Right lobe of liver (tissue), 6 donors: ENCODE measurements around the gene PCP4. TPM values are rescaled to one million over a fixed set of nuclear protein-coding genes. Genes with fewer than 3 reads are reported as not detected.

ENCODE experiments used
- ATAC-seq, 4 donors: fragments of 200-7000 bp; cut with Tn5 transposase; one replicate each; pipeline ENCODE4 v1.9.1; 2020; ENCODE audit warnings: mild to moderate bottlenecking in 4 of 4, moderate library complexity in 4 of 4
- DNase-seq, 3 donors: peaks; one replicate each; pipeline ENCODE4 v3.0.0-alpha.2; 2020
- H3K27ac ChIP-seq, 3 donors: fragments of 200-600 bp; one replicate each; pipeline ENCODE4 v1.8.0; 2022
- H3K27me3 ChIP-seq, 2 donors: fragments of 200-600 bp; one replicate each; pipeline ENCODE4 v1.8.0; 2022
- H3K36me3 ChIP-seq, 4 donors: fragments of 200-600 bp; sonication (generic) in 1 of 4; one replicate each; pipeline versions ENCODE4 v1.5.1 to v1.8.0; 2017 to 2022; ENCODE audit warnings: control low read depth in 1 of 4
- H3K4me1 ChIP-seq, 4 donors: fragments of 200-600 bp; sonication (generic) in 1 of 4; one replicate each; pipeline versions ENCODE4 v1.5.1 to v1.8.0; 2017 to 2022; ENCODE audit warnings: control low read depth in 1 of 4
- H3K4me3 ChIP-seq, 3 donors: fragments of 200-600 bp; one replicate each; pipeline ENCODE4 v1.8.0; 2022
- H3K9me3 ChIP-seq, 4 donors: fragments of 200-600 bp; sonication (generic) in 1 of 4; one replicate each; pipeline versions ENCODE4 v1.5.1 to v1.8.0; 2017 to 2022; ENCODE audit warnings: control low read depth in 1 of 4
- POLR2A ChIP-seq: fragments of 450-650 bp; IDR thresholded peaks from one replicate; pipeline ENCODE4 v1.6.1; 2017; ENCODE audit warnings: antibody characterized with exemption, mild to moderate bottlenecking
- WGBS: methylation state at CpG from one replicate; pipeline ENCODE4 v1.1.6; 2018; ENCODE audit warnings: low coverage, low lambda C conversion rate; ENCODE audit not compliant: insufficient coverage; ENCODE audit errors: missing lambda C conversion rate; 5-methylcytosine and 5-hydroxymethylcytosine counted together
- intact Hi-C, 2 donors: fragments of 100-400 bp; cut with DNase I; formaldehyde crosslinking; loops; one replicate each; pipeline versions ENCODE4 v1.11.2 to v1.14.1; 2022
- total RNA-seq, 6 experiments: library from RNA; depleted of rRNA in 2 of 6; stranded (reverse); fragments of >200 nt in 2 of 6; fragmentation: NEBNext Ultra II Directional in 3 of 6; extraction: Animal tissue kit (Norgen Biotek cat#: 25700) in 3 of 6; gene quantifications; one replicate each; pipeline versions ENCODE4 v1.1.0 to v1.2.4, GENCODE V29; 2016 to 2023
- TF ChIP-seq, protein P1 (sequence below), 4 donors: fragments of 200-600 bp in 3 of 4; fragments of 450-650 bp in 1 of 4; IDR thresholded peaks; one replicate each; pipeline versions ENCODE4 v1.5.1 to v1.8.0; 2016 to 2022; ENCODE audit warnings: antibody characterized with exemption in 4 of 4, mild to moderate bottlenecking in 2 of 4
- donor health status: DM: no; HTN: yes; CAD: no.
- donor health status: DM: no; HTN: no; CAD: no.
- donor health status: DM: no; HTN: no; CAD: no.
- donor health status: DM: no; HTN: yes; CAD: no.
- donor health status: DM: no; HTN: yes; CAD: no.

Gene PCP4
- total RNA-seq, 6 experiments from 2014 or later, result not detected

DNA sequence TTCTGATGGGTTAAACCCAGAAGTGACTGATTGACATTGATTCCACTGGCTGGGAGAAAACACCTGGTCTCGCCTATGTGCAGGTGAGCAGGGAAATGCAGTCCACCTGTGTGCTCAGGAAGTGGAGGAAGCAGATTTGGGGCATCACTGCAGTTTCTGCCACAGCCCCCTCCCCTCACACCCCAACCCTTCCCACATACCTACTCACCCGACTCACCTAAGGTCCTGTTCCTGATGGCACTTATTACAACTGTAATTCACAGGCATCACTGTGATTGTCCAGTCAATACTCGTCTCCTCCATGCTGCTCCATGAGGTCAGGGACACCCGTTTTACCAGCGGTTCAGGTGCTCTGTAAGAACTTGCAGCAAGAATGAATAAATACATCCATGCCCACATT, 68.5 kb downstream of the PCP4 start:
- H3K27me3 ChIP-seq, result no peaks in the 10 kb centered on the region
- H3K36me3 ChIP-seq, result no peaks in the 10 kb centered on the region
- H3K9me3 ChIP-seq, result no peaks in the 10 kb centered on the region
- ATAC-seq, result no peak
- H3K4me3 ChIP-seq, result no peak overlapping the region
- H3K4me1 ChIP-seq, result no peaks in the 10 kb centered on the region
- intact Hi-C loops, result no loop called here
- no peak for TF ChIP-seq POLR2A
- TF ChIP-seq, protein P1, sequence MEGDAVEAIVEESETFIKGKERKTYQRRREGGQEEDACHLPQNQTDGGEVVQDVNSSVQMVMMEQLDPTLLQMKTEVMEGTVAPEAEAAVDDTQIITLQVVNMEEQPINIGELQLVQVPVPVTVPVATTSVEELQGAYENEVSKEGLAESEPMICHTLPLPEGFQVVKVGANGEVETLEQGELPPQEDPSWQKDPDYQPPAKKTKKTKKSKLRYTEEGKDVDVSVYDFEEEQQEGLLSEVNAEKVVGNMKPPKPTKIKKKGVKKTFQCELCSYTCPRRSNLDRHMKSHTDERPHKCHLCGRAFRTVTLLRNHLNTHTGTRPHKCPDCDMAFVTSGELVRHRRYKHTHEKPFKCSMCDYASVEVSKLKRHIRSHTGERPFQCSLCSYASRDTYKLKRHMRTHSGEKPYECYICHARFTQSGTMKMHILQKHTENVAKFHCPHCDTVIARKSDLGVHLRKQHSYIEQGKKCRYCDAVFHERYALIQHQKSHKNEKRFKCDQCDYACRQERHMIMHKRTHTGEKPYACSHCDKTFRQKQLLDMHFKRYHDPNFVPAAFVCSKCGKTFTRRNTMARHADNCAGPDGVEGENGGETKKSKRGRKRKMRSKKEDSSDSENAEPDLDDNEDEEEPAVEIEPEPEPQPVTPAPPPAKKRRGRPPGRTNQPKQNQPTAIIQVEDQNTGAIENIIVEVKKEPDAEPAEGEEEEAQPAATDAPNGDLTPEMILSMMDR (IDR thresholded peaks at IDR 0.05), result no peak
- no peak for DNase-seq
- 38% methylated on average over 4 of the region's 5 CpGs for WGBS
- H3K27ac ChIP-seq, result no peak overlapping the region

DNA sequence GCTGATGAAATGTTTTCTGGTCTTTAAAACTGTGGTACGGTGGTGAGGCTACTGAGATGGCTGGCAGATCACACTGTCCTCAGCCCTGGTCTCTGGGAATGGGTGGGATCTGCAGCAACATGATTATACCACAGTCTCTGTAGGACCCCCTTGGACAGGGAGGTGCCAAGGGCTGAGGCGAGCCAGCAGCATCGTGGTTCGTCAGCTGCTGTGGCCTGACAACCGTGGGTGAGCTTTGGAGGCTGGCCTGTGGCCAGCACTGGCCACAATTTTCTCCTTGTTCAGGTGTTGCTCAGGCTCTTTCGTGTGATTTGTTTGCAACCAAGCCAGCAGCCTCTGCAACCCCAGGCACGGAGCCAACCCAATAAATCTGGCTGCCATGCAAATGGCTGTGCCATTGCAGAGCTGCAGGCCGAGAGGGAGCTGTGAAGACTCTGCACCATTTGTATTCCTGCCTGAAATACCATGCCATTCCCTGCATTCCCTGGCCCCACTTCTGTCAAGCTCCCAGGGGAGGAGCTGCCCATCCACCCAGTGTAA, 70.9 kb downstream of the PCP4 start:
- H3K4me1 ChIP-seq, result no peaks in the 10 kb centered on the region
- TF ChIP-seq, protein P1 (IDR thresholded peaks at IDR 0.05), result no peak
- TF ChIP-seq POLR2A, result no peak
- no peaks in the 10 kb centered on the region for H3K27me3 ChIP-seq
- no peak overlapping the region for H3K27ac ChIP-seq
- no peaks in the 10 kb centered on the region for H3K36me3 ChIP-seq
- no peak overlapping the region for H3K4me3 ChIP-seq
- DNase-seq (no peak), ATAC-seq (no peak)
- 100% methylated on average over 1 of the region's 8 CpGs for WGBS
- intact Hi-C loops, result no loop called here
- H3K9me3 ChIP-seq, result no peaks in the 10 kb centered on the region

DNA sequence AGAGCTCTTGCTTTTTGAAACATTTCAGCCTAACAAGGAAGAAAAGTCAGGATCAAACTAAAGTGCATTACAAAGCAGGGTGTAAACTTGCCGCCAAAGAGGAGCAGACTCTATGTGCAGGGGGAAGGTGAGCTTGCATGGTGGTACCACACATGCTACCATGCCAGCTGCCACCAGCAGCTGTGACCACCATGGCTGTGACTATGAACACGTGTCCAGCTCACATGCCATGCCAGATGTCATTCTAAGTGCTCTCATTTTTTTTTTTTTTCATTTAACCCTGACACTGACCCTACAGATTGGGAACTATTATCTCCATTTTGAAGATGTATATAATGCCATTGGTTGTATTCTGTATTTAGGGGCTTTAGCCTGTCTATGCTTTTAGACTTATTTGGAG, 79.0 kb downstream of the PCP4 start:
- no peak overlapping the region for H3K4me3 ChIP-seq
- 53% methylated on average over 2 of the region's 2 CpGs for WGBS
- no peaks in the 10 kb centered on the region for H3K4me1 ChIP-seq
- no peaks in the 10 kb centered on the region for H3K36me3 ChIP-seq
- no peaks in the 10 kb centered on the region for H3K9me3 ChIP-seq
- H3K27ac ChIP-seq, result no peak overlapping the region
- no peak for ATAC-seq
- intact Hi-C loops, result no loop called here
- DNase-seq, result no peak
- TF ChIP-seq, protein P1 (IDR thresholded peaks at IDR 0.05), result no peak
- TF ChIP-seq POLR2A, result no peak
- no peaks in the 10 kb centered on the region for H3K27me3 ChIP-seq

DNA sequence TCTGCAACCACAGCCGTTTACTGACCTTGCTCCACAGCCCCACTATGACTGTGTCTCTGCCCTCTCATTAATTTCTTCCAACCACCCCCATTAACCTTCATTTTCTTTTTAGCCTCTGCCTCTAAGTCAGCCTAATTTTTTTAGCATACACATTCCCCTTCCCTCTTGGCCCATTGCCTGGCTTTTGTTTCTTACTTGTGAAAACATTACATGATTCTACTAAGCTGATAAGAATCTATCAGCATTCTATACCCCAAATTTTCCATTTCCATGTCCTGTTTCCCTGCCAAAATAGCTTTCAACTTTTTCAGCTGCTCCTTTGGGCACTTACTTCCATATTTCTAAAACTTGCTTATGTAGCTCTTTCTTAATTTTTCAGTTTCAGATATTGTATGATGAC, 79.8 kb downstream of the PCP4 start:
- Histone ChIP-seq H3K9me3 (no peaks in the 10 kb centered on the region), H3K36me3 (no peaks in the 10 kb centered on the region), H3K27me3 (no peaks in the 10 kb centered on the region), H3K4me1 (no peaks in the 10 kb centered on the region), H3K27ac (no peak overlapping the region), H3K4me3 (no peak overlapping the region)
- WGBS, result 27% methylated on average over 1 of the region's 1 CpG
- intact Hi-C loops, result no loop called here
- TF ChIP-seq, protein P1 (IDR thresholded peaks at IDR 0.05), result no peak
- no peak for TF ChIP-seq POLR2A
- ATAC-seq (no peak), DNase-seq (no peak)
